Left lobe of liver (tissue), 2 donors: ENCODE data around the gene DLGAP5. TPM values are rescaled to one million over a fixed set of nuclear protein-coding genes. Genes with fewer than 3 reads are reported as not detected.

ENCODE experiments used
- ATAC-seq: fragments of 200-7000 bp; cut with Tn5 transposase; one replicate; pipeline ENCODE4 v1.9.1; 2020; ENCODE audit warnings: mild to moderate bottlenecking, moderate library complexity
- DNase-seq: peaks from one replicate; pipeline ENCODE4 v3.0.0-alpha.2; 2020; ENCODE audit warnings: low spot score
- total RNA-seq: library from RNA; stranded (reverse); gene quantifications from one replicate; pipeline ENCODE4 v1.2.1, GENCODE V29; 2021
- donor health status: DM: no; HTN: no; CAD: no; lungs with moderate emphysema.
- donor health status: DM: no; HTN: yes; CAD: no.

Gene DLGAP5, protein sequence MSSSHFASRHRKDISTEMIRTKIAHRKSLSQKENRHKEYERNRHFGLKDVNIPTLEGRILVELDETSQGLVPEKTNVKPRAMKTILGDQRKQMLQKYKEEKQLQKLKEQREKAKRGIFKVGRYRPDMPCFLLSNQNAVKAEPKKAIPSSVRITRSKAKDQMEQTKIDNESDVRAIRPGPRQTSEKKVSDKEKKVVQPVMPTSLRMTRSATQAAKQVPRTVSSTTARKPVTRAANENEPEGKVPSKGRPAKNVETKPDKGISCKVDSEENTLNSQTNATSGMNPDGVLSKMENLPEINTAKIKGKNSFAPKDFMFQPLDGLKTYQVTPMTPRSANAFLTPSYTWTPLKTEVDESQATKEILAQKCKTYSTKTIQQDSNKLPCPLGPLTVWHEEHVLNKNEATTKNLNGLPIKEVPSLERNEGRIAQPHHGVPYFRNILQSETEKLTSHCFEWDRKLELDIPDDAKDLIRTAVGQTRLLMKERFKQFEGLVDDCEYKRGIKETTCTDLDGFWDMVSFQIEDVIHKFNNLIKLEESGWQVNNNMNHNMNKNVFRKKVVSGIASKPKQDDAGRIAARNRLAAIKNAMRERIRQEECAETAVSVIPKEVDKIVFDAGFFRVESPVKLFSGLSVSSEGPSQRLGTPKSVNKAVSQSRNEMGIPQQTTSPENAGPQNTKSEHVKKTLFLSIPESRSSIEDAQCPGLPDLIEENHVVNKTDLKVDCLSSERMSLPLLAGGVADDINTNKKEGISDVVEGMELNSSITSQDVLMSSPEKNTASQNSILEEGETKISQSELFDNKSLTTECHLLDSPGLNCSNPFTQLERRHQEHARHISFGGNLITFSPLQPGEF
- 0.33 TPM for total RNA-seq

- DNase-seq (peak; percentile 92), ATAC-seq (peak; percentile 99)
Observed at GRCh38 chr14:55191203-55192053, at the start of gene DLGAP5. Gene DLGAP5, minus strand, starts transcription at chr14:55191585. Its CDS starts 2,406 bp downstream, at chr14:55189179.

DNA sequence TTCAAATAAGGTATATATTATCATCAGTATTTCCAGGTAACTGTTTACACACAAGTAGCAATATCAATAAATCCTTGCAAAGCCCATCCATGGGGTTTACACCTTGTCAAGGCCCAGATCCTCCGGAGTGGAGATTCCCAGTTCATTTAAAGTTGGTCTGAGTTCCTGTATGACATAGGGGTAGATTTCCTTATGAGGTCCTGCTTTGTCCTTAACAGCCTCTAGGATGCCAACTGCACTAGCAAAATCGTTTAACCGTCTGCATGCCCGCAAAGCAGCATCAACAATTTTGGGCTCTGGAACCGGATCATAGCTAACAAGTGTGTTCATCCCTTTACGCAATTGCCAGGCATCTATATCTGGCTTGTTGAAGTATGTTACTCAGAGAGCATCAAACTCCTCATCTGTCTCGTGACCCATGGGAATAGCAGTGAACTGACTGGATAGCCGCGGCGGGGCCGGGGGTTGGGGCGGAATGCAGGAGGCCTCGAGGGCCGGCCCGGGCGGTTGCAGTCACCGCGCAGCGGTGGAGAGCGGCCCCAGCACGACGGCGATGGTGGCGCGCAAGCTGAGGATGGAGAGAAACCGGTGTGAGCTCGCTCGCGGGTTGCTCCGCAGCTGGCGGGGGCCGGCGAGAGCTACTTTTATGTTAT lies 49.3 kb upstream of the DLGAP5 start:
- no peak for DNase-seq
- no peak for ATAC-seq

- ATAC-seq: no peak
Observed at GRCh38 chr14:55239320-55239719, 47.9 kb upstream of the DLGAP5 start.

DNA sequence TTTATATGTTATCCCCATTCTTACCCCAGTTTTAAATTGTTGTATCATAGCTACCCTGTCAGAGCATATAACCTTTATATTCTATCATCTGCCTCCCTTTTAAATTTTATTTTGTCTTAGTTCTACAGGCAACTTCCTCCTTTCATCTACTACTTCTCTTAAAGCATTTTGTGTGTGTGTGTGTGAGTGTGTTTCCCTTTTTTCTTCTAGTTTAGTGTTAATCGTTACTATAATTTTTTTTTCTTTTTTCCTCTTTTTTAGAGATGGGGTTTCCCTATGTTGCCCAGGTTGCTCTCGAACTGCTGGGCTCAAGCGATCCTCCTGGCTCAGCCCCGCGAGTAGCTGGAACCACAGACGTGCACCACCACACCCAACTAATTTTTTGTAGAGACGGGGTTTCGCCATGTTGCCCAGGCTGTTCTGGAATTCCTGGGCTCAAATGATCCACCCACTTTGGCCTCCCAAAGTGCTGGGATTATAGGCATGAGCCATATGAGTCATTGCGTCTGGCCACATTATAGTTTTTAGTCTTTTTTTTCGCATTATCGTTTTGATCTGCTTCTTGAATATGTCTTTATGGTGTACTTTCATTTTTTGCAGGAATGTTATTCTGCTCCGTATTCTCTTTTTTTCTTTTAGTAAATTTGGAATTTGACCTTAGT lies 46.8 kb upstream of the DLGAP5 start:
- no peak for ATAC-seq
- no peak for DNase-seq

More at GRCh38 chr14:55239320-55239719, 47.9 kb upstream of the DLGAP5 start:
- DNase-seq: no peak

GRCh38 chr14:55233591-55233990 lies 42.2 kb upstream of the DLGAP5 start:
- ATAC-seq (no peak), DNase-seq (no peak)

- ATAC-seq (no peak), DNase-seq (no peak)
Observed at GRCh38 chr14:55228261-55228660, 36.9 kb upstream of the DLGAP5 start.

- no peak for ATAC-seq
Observed at GRCh38 chr14:55223364-55223763, 32.0 kb upstream of the DLGAP5 start.

GRCh38 chr14:55221968-55222367 lies 30.6 kb upstream of the DLGAP5 start:
- ATAC-seq: no peak

More at GRCh38 chr14:55223364-55223763, 32.0 kb upstream of the DLGAP5 start:
- no peak for DNase-seq

DNA sequence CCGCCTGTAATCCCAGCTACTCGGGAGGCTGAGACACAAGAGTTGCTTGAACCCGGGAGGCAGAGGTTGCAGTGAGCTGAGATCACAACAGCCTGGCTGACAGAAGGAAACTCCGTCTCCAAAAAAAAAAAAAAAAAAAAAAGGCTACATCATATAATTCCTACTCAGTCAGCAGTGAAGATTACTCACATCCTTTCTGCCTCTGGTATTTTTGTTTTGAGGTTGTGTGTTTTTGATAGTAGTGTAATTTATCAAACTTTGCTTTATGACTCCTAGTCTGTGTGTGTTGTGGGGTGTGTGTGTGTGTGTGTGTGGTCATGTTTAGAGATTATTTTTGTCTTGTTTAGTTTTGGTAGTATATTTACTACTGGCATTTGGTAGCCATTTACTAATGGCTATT lies 29.8 kb upstream of the DLGAP5 start:
- DNase-seq (no peak), ATAC-seq (no peak)

More at GRCh38 chr14:55221968-55222367, 30.6 kb upstream of the DLGAP5 start:
- DNase-seq: no peak

GRCh38 chr14:55220230-55220629 lies 28.8 kb upstream of the DLGAP5 start:
- ATAC-seq (no peak), DNase-seq (no peak)

DNA sequence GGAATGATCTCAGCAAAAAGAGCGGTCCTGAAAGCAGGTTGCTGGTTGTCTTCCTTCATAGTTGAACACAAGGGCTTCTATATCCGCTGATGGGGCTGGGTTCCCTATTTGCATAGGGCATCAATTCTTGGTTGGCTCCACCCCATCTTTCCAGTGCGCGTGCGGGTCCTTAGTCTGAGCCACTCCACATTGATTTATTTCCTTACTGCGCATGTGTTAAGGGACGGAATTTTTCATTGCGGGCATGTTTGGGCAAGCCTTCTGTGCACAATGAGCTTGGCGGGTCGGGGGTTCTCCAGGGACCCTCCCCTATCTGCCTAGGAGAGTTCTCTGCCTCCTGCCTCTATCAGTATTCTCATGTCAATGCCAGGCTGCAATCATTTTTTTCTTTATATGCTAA lies 21.2 kb upstream of the DLGAP5 start:
- ATAC-seq (no peak), DNase-seq (no peak)

DNA sequence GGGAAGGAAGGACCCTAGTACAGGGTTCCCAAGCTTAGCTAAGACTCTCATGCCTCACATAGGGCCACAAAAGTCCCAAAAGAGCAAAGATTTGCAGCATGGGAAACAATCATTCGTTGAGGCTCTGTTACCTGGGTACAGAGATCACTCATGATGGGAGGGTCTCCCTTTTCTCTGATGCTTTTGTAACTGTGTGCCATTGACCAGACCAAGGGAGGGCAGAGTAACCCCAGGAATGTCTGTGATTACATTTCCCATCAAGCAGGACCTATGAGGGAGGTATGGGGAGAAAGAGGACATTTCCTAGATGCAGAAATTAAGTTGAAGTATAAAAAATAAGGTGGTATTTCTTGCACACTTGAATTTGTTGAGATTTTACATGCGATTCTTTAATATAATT lies 16.4 kb upstream of the DLGAP5 start:
- no peak for ATAC-seq
- DNase-seq: no peak

GRCh38 chr14:55206175-55206693 lies 14.8 kb upstream of the DLGAP5 start:
- no peak for DNase-seq
- ATAC-seq: no peak

- ATAC-seq: no peak
Observed at GRCh38 chr14:55201219-55202101, 10.1 kb upstream of the DLGAP5 start.

GRCh38 chr14:55200651-55201050 lies 9.3 kb upstream of the DLGAP5 start:
- ATAC-seq (no peak), DNase-seq (no peak)

More at GRCh38 chr14:55201219-55202101, 10.1 kb upstream of the DLGAP5 start:
- DNase-seq: no peak

DNA sequence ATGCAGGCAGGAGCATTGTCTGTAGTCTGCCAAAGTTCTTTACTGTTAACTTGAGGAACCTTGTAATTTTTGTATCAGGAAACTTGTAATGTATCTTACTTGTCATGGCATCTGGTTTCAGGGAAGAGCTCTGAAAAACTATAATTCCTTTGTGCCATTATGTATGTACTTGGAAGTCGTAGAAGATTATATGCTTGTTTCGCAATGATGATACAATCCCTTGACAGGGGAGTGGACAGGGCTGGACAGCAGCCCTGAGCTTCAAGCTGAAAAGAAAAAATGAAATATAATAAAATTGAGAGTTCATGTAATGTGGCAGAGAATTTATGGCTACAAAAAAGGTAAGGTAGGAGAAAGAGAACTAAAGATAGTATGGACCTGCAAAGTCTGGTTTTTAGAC lies 7.4 kb upstream of the DLGAP5 start:
- no peak for ATAC-seq
- no peak for DNase-seq

DNA sequence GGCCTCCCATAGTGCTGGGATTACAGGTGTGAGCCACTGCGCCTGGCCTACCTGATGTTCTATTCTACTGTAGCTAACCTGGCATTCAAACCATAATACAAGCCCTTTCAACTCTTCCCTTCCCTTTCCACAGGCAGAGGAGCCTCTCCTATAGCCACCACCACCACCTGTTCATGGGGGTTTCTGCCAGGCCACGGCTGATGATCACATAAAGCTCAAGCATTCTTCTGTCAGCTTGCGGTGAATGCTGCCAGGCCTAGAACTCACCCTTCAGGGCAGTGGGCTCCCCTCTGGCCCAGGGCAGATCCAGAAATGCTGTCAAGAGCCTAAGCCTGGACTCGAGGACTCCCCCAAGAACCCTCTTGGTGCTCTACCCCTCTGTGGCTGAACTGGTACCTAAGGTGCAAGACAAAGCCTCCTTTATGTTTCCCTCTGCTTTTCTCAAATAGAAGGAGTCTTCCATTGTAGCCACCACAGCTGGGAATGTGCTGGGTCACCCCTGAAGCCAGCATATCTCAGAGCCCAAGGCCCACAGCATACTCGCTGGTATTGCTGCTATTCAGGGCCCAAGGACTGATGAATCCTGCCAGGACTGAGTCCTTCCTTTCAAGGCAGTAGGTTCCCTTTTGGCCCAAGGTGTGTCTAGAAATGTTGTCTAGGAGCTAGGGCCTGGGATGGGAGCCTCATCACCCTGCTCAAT lies 3.4 kb upstream of the DLGAP5 start:
- ATAC-seq: no peak
- no peak for DNase-seq

DNA sequence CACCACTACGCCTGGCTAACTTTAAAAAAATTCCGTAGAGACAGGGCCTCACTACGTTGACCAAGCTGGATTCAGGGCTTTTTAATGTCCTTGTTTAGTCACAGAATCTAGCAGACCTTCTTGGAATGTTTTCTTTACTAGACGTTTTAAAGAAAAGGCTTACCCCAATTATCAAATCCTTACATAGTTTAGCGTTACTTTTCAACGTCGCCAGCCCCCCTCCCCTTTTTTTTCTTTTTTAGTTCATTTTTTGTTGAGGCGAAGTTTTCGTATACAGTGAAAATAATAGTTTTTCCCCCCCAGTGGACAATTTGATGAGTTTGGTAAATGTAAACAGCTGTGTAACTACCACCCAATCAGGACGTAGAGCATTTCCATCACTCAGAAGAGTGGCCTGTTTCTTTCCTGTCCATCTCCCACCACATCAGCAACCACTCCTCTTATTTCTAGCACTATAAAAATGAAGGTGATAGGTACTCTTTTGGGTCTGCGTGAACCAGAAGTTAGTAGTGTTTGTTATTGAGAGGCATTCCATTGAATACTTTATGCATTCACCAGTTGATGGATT lies 753 bp upstream of the DLGAP5 start:
- ATAC-seq: no peak
- no peak for DNase-seq
